HCT116 (cell line): Measurements from ENCODE around the gene ZZZ3. TPM values are rescaled to one million over a fixed set of nuclear protein-coding genes. Genes with fewer than 3 reads are reported as not detected.

Experiments used
- ATAC-seq: fragments of 200-7000 bp; cut with Tn5 transposase; 2 replicates; pipeline ENCODE4 v1.9.1; 2020; ENCODE audit warnings: mild to moderate bottlenecking, moderate library complexity
- BruUV-seq: library from RNA; stranded (reverse); fragments of 400-500 nt; replicated peaks from 2 replicates; lab custom pipeline; 2021; lab: Mats Ljungman, UMichigan
- CTCF ChIA-PET: fragments of 300-600 bp; sonication (Branson Sonifier 250); formaldehyde crosslinking; loops from one replicate; lab custom pipeline; 2021; ENCODE audit warnings: antibody characterized with exemption; lab: Charles Lee
- POLR2A ChIA-PET: fragments of 300-600, 350-600 bp; sonication (Branson Sonifier 250); formaldehyde crosslinking; loops from one replicate; lab custom pipeline; 2021; ENCODE audit warnings: antibody characterized with exemption; lab: Charles Lee
- RAD21 ChIA-PET, 2 experiments: fragments of 300-600 bp; sonication (Branson Sonifier 250); formaldehyde crosslinking; loops; one replicate each; lab custom pipeline; 2023; ENCODE audit warnings: low total read pairs in 2 of 2; ENCODE audit not compliant: uncharacterized antibody in 2 of 2, unreplicated experiment in 2 of 2, low non-redundant PET in 1 of 2; lab: Charles Lee
- DNase-seq: peaks from one replicate; pipeline ENCODE4 v3.0.0-alpha.2; 2010; ENCODE audit warnings: low read depth, low spot score
- H2AFZ ChIP-seq: fragments of 200-600 bp; shearing (Covaris generic), sonication (generic); 2 replicates; pipeline ENCODE4 v1.6.1; 2017; ENCODE audit warnings: low read depth, mixed run types, mixed read lengths, antibody characterized with exemption, low read length; ENCODE audit not compliant: poor library complexity, severe bottlenecking
- H3K27ac ChIP-seq: 2 replicates; pipeline ENCODE4 v1.5.1; 2012; ENCODE audit warnings: low read depth, low read length
- H3K27me3 ChIP-seq: fragments of 200-600 bp; sonication (generic); 2 replicates; pipeline ENCODE4 v1.6.1; 2016; ENCODE audit warnings: mixed run types, low read length, mixed read lengths; ENCODE audit not compliant: insufficient read depth
- H3K36me3 ChIP-seq, 2 experiments: fragments of 200-500 bp in 1 of 2; fragments of 200-600 bp in 1 of 2; sonication (Bioruptor generic) in 1 of 2; sonication (generic) in 1 of 2; 2 replicates each; pipeline versions ENCODE4 v1.5.1 to v1.6.1; 2014 to 2016; ENCODE audit warnings: low read length in 2 of 2, inconsistent platforms in 1 of 2, mixed read lengths in 1 of 2, mixed run types in 1 of 2; ENCODE audit not compliant: insufficient read depth in 2 of 2, control insufficient read depth in 1 of 2
- H3K4me1 ChIP-seq, 2 experiments: fragments of 200-600 bp in 1 of 2; sonication (generic) in 1 of 2; 2 replicates each; pipeline versions ENCODE4 v1.5.1 to v1.6.1; 2012 to 2017; ENCODE audit warnings: low read length in 2 of 2, inconsistent platforms in 1 of 2, mild to moderate bottlenecking in 1 of 2, mixed read lengths in 1 of 2, mixed run types in 1 of 2, moderate library complexity in 1 of 2; ENCODE audit not compliant: insufficient read depth in 2 of 2, control insufficient read depth in 1 of 2
- H3K4me2 ChIP-seq: fragments of 200-600 bp; sonication (generic); 2 replicates; pipeline ENCODE4 v1.6.1; 2017; ENCODE audit warnings: mixed run types, low read length, mixed read lengths
- H3K4me3 ChIP-seq, 2 experiments: fragments of 200-600 bp in 1 of 2; sonication (generic) in 1 of 2; replicated peaks in 1 of 2; 2 replicates each; pipeline ENCODE4 v1.5.1; 2011 to 2016; ENCODE audit warnings: low read length in 2 of 2, control low read depth in 1 of 2, low read depth in 1 of 2, mild to moderate bottlenecking in 1 of 2, mixed read lengths in 1 of 2, mixed run types in 1 of 2
- H3K79me2 ChIP-seq: fragments of 200-600 bp; sonication (generic); 2 replicates; pipeline ENCODE4 v1.6.1; 2017; ENCODE audit warnings: mild to moderate bottlenecking, mixed run types, low read length, moderate library complexity, mixed read lengths; ENCODE audit not compliant: insufficient read depth
- H3K9ac ChIP-seq: fragments of 200-600 bp; sonication (generic); 2 replicates; pipeline ENCODE4 v1.6.1; 2016; ENCODE audit warnings: low read length, mixed read lengths
- H3K9me2 ChIP-seq: fragments of 200-600 bp; sonication (generic), shearing (Covaris generic); 2 replicates; pipeline ENCODE4 v1.6.1; 2017; ENCODE audit warnings: mixed run types, mild to moderate bottlenecking, moderate library complexity; ENCODE audit not compliant: insufficient read depth
- H3K9me3 ChIP-seq, 2 experiments: fragments of 200-500 bp in 1 of 2; fragments of 200-600 bp in 1 of 2; sonication (Bioruptor generic) in 1 of 2; sonication (generic) in 1 of 2; 2 replicates each; pipeline ENCODE4 v1.6.1; 2014 to 2017; ENCODE audit warnings: low read length in 2 of 2, mixed read lengths in 2 of 2, inconsistent platforms in 1 of 2, low read depth in 1 of 2, mild to moderate bottlenecking in 1 of 2, mixed run types in 1 of 2, moderate library complexity in 1 of 2; ENCODE audit not compliant: control insufficient read depth in 1 of 2, insufficient read depth in 1 of 2
- H4K20me1 ChIP-seq: fragments of 200-600 bp; sonication (generic), shearing (Covaris generic); 2 replicates; pipeline ENCODE4 v1.6.1; 2017; ENCODE audit warnings: mixed run types, mild to moderate bottlenecking, moderate library complexity; ENCODE audit not compliant: insufficient read depth
- CEBPB ChIP-seq: IDR thresholded peaks from 2 replicates; pipeline ENCODE4 v1.6.1; 2012; ENCODE audit warnings: low read depth
- EZH2phosphoT487 ChIP-seq: fragments of 200-600 bp; IDR thresholded peaks from 2 replicates; pipeline ENCODE4 v1.6.1; 2018; ENCODE audit warnings: antibody characterized with exemption, borderline replicate concordance
- FOSL1 ChIP-seq: IDR thresholded peaks from 2 replicates; pipeline ENCODE4 v1.6.1; 2012; ENCODE audit warnings: low read depth
- JUND ChIP-seq: IDR thresholded peaks from 2 replicates; pipeline ENCODE4 v1.6.1; 2012
- POLR2AphosphoS5 ChIP-seq: IDR thresholded peaks from 2 replicates; pipeline ENCODE4 v1.6.1; 2011; ENCODE audit warnings: mild to moderate bottlenecking, low read depth, low read length, moderate library complexity
- RAD21 ChIP-seq: IDR thresholded peaks from 2 replicates; pipeline ENCODE4 v1.6.1; 2012; ENCODE audit warnings: low read depth, mild to moderate bottlenecking
- SIN3A ChIP-seq: IDR thresholded peaks from 2 replicates; pipeline ENCODE4 v1.6.1; 2012; ENCODE audit warnings: low read depth
- SP1 ChIP-seq: IDR thresholded peaks from 2 replicates; pipeline ENCODE4 v1.6.1; 2012; ENCODE audit warnings: low read depth
- TCF7L2 ChIP-seq: IDR thresholded peaks from 2 replicates; pipeline ENCODE4 v1.7.0; 2011; ENCODE audit warnings: borderline replicate concordance, inconsistent platforms; ENCODE audit not compliant: insufficient read depth, insufficient read length; ENCODE audit errors: extremely low read depth
- YY1 ChIP-seq: IDR thresholded peaks from 2 replicates; pipeline ENCODE4 v1.6.1; 2011; ENCODE audit warnings: low read length, low read depth, moderate library complexity, mild to moderate bottlenecking; ENCODE audit not compliant: insufficient replicate concordance; ENCODE audit errors: extremely low read depth
- ZFX ChIP-seq: fragments of 450-650 bp; IDR thresholded peaks from 2 replicates; pipeline ENCODE4 v1.6.1; 2017
- ZNF274 ChIP-seq: fragments of 200-500 bp; sonication (Bioruptor generic); IDR thresholded peaks from 2 replicates; pipeline ENCODE4 v1.6.1; 2014; ENCODE audit warnings: mild to moderate bottlenecking, low read depth, low read length, inconsistent platforms
- intact Hi-C: fragments of 100-400 bp; cut with micrococcal nuclease; formaldehyde crosslinking; loops from 2 replicates; pipeline ENCODE4 v1.10.0; 2022
- total RNA-seq: library from RNA; stranded (reverse); gene quantifications from one replicate; pipeline ENCODE4 v1.2.1, GENCODE V29; 2021; ENCODE audit not compliant: unreplicated experiment
- TF ChIP-seq, protein P1 (sequence below): IDR thresholded peaks from 2 replicates; pipeline ENCODE4 v1.6.1; 2012
- TF ChIP-seq, protein P2 (sequence below), 3 experiments: fragments of 200-600 bp in 1 of 3; sonication (generic) in 1 of 3; IDR thresholded peaks in 2 of 3; conservative IDR thresholded peaks in 1 of 3; 2 replicates each; pipeline ENCODE4 v1.5.1; 2012 to 2017; ENCODE audit warnings: low read depth in 2 of 3, low read length in 2 of 3, antibody characterized with exemption in 1 of 3, borderline replicate concordance in 1 of 3, control low read depth in 1 of 3, mild to moderate bottlenecking in 1 of 3, mixed read lengths in 1 of 3, mixed run types in 1 of 3, moderate library complexity in 1 of 3; ENCODE audit not compliant: insufficient read depth in 1 of 3
- TF ChIP-seq, protein P3 (sequence below): IDR thresholded peaks from 2 replicates; pipeline ENCODE4 v1.6.1; 2011; ENCODE audit warnings: mild to moderate bottlenecking, low read length, moderate library complexity; ENCODE audit not compliant: insufficient replicate concordance; ENCODE audit errors: extremely low read depth

The ZZZ3 gene
- total RNA-seq, 1 experiment from 2014 or later: 48.9 TPM

DNA sequence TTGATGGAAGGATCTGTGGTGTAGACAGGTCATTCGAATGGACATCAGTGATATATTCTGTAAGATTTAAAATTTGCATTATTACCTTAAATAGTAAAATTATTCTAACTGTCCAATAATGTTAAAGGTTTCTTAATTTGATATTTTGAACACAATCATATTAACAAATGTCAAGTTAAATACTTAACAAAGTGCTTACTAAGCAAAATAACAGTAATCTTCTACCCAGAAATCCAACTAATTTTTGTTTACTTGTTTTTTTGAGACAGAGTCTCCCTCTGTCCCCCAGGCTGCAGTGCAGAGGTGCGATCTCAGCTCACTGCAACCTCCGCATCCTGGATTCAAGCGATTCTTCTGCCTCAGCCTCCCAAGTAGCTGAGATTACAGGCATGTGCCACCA, 43.2 kb upstream of the ZZZ3 start:
- ChIA-PET CTCF (no interaction called here), POLR2A (no interaction called here), RAD21 (no interaction called here)
- ATAC-seq (no peak), DNase-seq (no peak)
- no peak overlapping the region for H2AFZ ChIP-seq
- H3K9me2 ChIP-seq: no peaks in the 10 kb centered on the region
- intact Hi-C loops: loop anchor here (10.0 kb wide), 1 partner anchor 389 kb away; no protein-coding TSS in a partner anchor
- peaks cover 6 to 37% of the 10 kb centered on the region in 2 experiments; a peak in 2 of 4 replicates for H3K36me3 ChIP-seq
- no peaks in the 10 kb centered on the region for H3K4me1 ChIP-seq
- H3K4me3 ChIP-seq: no peak overlapping the region
- no peaks in the 10 kb centered on the region for H4K20me1 ChIP-seq
- no peaks in the 10 kb centered on the region for H3K79me2 ChIP-seq
- no peaks in the 10 kb centered on the region for H3K27me3 ChIP-seq
- no peak overlapping the region for H3K4me2 ChIP-seq
- TF ChIP-seq ZFX (no peak), ZNF274 (no peak), JUND (no peak), SP1 (no peak), TCF7L2 (no peak), CEBPB (no peak), FOSL1 (no peak), EZH2phosphoT487 (no peak), SIN3A (no peak), POLR2AphosphoS5 (no peak), YY1 (no peak), RAD21 (no peak)
- TF ChIP-seq, protein P1, sequence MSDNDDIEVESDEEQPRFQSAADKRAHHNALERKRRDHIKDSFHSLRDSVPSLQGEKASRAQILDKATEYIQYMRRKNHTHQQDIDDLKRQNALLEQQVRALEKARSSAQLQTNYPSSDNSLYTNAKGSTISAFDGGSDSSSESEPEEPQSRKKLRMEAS: no peak
- TF ChIP-seq, protein P2, sequence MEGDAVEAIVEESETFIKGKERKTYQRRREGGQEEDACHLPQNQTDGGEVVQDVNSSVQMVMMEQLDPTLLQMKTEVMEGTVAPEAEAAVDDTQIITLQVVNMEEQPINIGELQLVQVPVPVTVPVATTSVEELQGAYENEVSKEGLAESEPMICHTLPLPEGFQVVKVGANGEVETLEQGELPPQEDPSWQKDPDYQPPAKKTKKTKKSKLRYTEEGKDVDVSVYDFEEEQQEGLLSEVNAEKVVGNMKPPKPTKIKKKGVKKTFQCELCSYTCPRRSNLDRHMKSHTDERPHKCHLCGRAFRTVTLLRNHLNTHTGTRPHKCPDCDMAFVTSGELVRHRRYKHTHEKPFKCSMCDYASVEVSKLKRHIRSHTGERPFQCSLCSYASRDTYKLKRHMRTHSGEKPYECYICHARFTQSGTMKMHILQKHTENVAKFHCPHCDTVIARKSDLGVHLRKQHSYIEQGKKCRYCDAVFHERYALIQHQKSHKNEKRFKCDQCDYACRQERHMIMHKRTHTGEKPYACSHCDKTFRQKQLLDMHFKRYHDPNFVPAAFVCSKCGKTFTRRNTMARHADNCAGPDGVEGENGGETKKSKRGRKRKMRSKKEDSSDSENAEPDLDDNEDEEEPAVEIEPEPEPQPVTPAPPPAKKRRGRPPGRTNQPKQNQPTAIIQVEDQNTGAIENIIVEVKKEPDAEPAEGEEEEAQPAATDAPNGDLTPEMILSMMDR (IDR thresholded peaks at IDR 0.05 in 2 of 3, conservative IDR thresholded peaks at IDR 0.05 in 1 of 3; ENCODE audit: borderline replicate concordance in 1 of 3, insufficient read depth in 1 of 3, low read depth in 2 of 3, low read length in 2 of 3): no peak
- TF ChIP-seq, protein P3, sequence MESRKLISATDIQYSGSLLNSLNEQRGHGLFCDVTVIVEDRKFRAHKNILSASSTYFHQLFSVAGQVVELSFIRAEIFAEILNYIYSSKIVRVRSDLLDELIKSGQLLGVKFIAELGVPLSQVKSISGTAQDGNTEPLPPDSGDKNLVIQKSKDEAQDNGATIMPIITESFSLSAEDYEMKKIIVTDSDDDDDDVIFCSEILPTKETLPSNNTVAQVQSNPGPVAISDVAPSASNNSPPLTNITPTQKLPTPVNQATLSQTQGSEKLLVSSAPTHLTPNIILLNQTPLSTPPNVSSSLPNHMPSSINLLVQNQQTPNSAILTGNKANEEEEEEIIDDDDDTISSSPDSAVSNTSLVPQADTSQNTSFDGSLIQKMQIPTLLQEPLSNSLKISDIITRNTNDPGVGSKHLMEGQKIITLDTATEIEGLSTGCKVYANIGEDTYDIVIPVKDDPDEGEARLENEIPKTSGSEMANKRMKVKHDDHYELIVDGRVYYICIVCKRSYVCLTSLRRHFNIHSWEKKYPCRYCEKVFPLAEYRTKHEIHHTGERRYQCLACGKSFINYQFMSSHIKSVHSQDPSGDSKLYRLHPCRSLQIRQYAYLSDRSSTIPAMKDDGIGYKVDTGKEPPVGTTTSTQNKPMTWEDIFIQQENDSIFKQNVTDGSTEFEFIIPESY: no peak
- H3K9me3 ChIP-seq: no peaks in the 10 kb centered on the region
- no TSS peak for BruUV-seq
- H3K9ac ChIP-seq: no peak overlapping the region
- no peak overlapping the region for H3K27ac ChIP-seq
